HEK293 (cell line): ENCODE data around the gene ARHGAP24.

ENCODE experiments used
- CTCF ChIA-PET: fragments of 350-600 bp; formaldehyde crosslinking; extraction: SDS; loops from one replicate; lab custom pipeline; 2021; ENCODE audit warnings: antibody characterized with exemption; lab: Yijun Ruan, JAX
- POLR2A ChIA-PET: fragments of 300-600 bp; formaldehyde crosslinking; extraction: SDS; loops from one replicate; lab custom pipeline; 2020; ENCODE audit warnings: antibody characterized with exemption, inconsistent platforms; lab: Yijun Ruan, JAX
- H3K27ac ChIP-seq: fragments of 200-500 bp; sonication (Bioruptor generic); 2 replicates; pipeline ENCODE4 v1.5.1; 2014; ENCODE audit warnings: low read depth, low read length, control low read depth, inconsistent platforms; ENCODE audit errors: extremely low read depth
- H3K36me3 ChIP-seq, 2 experiments: fragments of 200-500 bp in 1 of 2; sonication (Bioruptor generic) in 1 of 2; 1 replicate in 1 of 2; 2 replicates in 1 of 2; pipeline ENCODE4 v1.5.1; 2014 to 2017; ENCODE audit warnings: inconsistent platforms in 2 of 2, low read length in 2 of 2; ENCODE audit not compliant: control insufficient read depth in 2 of 2, insufficient read depth in 1 of 2
- H3K4me1 ChIP-seq: fragments of 200-500 bp; sonication (Bioruptor generic); 2 replicates; pipeline ENCODE4 v1.5.1; 2014; ENCODE audit warnings: mild to moderate bottlenecking, low read length, inconsistent platforms; ENCODE audit not compliant: control insufficient read depth, insufficient read depth
- H3K4me3 ChIP-seq: 2 replicates; pipeline ENCODE4 v1.5.1; 2011; ENCODE audit warnings: low read depth, mild to moderate bottlenecking, control low read depth, low read length, moderate library complexity
- H3K9me3 ChIP-seq: fragments of 200-500 bp; sonication (Bioruptor generic); 2 replicates; pipeline ENCODE4 v1.5.1; 2014; ENCODE audit warnings: low read depth, low read length, inconsistent platforms; ENCODE audit not compliant: control insufficient read depth, insufficient read depth
- GFI1B ChIP-seq: fragments of 450-650 bp; formaldehyde crosslinking; IDR thresholded peaks from 2 replicates; pipeline ENCODE4 v1.5.1; 2016; ENCODE audit warnings: missing biosample characterization, missing genetic modification characterization
- GLIS2 ChIP-seq: fragments of 450-650 bp; formaldehyde crosslinking; IDR thresholded peaks from 2 replicates; pipeline ENCODE4 v1.5.1; 2016; ENCODE audit warnings: missing biosample characterization, missing genetic modification characterization
- KLF8 ChIP-seq: fragments of 450-650 bp; formaldehyde crosslinking; IDR thresholded peaks from 2 replicates; pipeline ENCODE4 v1.5.1; 2016; ENCODE audit warnings: missing biosample characterization, missing genetic modification characterization
- KLF9 ChIP-seq: fragments of 450-650 bp; formaldehyde crosslinking; IDR thresholded peaks from 2 replicates; pipeline ENCODE4 v1.5.1; 2016; ENCODE audit warnings: missing biosample characterization, missing genetic modification characterization, low read depth
- ZBTB21 ChIP-seq: fragments of 450-650 bp; formaldehyde crosslinking; IDR thresholded peaks from 2 replicates; pipeline ENCODE4 v1.5.1; 2017; ENCODE audit warnings: missing biosample characterization, missing genetic modification characterization
- ZEB2 ChIP-seq: fragments of 450-650 bp; formaldehyde crosslinking; IDR thresholded peaks from 2 replicates; pipeline ENCODE4 v1.5.1; 2016; ENCODE audit warnings: missing biosample characterization, missing genetic modification characterization
- ZNF146 ChIP-seq: fragments of 450-650 bp; formaldehyde crosslinking; IDR thresholded peaks from 2 replicates; pipeline ENCODE4 v1.5.1; 2016; ENCODE audit warnings: missing biosample characterization, missing genetic modification characterization
- ZNF157 ChIP-seq: fragments of 450-650 bp; formaldehyde crosslinking; IDR thresholded peaks from 2 replicates; pipeline ENCODE4 v1.5.1; 2016; ENCODE audit warnings: missing biosample characterization, missing genetic modification characterization
- ZNF184 ChIP-seq: fragments of 450-650 bp; IDR thresholded peaks from 2 replicates; pipeline ENCODE4 v1.5.1; 2018; ENCODE audit warnings: missing biosample characterization, mild to moderate bottlenecking, missing genetic modification characterization
- ZNF324 ChIP-seq: fragments of 450-650 bp; formaldehyde crosslinking; IDR thresholded peaks from 2 replicates; pipeline ENCODE4 v1.5.1; 2016; ENCODE audit warnings: missing biosample characterization, missing genetic modification characterization
- ZNF394 ChIP-seq: fragments of 450-650 bp; formaldehyde crosslinking; IDR thresholded peaks from 2 replicates; pipeline ENCODE4 v1.5.1; 2016; ENCODE audit warnings: missing biosample characterization, missing genetic modification characterization, mild to moderate bottlenecking, moderate library complexity, borderline replicate concordance
- ZNF423 ChIP-seq: fragments of 450-650 bp; formaldehyde crosslinking; IDR thresholded peaks from 2 replicates; pipeline ENCODE4 v1.5.1; 2016; ENCODE audit warnings: missing biosample characterization, missing genetic modification characterization
- ZNF549 ChIP-seq: fragments of 450-650 bp; IDR thresholded peaks from 2 replicates; pipeline ENCODE4 v1.5.1; 2018; ENCODE audit warnings: missing biosample characterization, missing genetic modification characterization, mild to moderate bottlenecking, inconsistent platforms, moderate library complexity
- ZNF558 ChIP-seq: fragments of 450-650 bp; formaldehyde crosslinking; IDR thresholded peaks from 2 replicates; pipeline ENCODE4 v1.5.1; 2016; ENCODE audit warnings: missing biosample characterization, missing genetic modification characterization
- ZNF561 ChIP-seq: fragments of 450-650 bp; IDR thresholded peaks from 2 replicates; pipeline ENCODE4 v1.5.1; 2018; ENCODE audit warnings: missing biosample characterization, missing genetic modification characterization, borderline replicate concordance
- ZNF610 ChIP-seq: fragments of 450-650 bp; formaldehyde crosslinking; IDR thresholded peaks from 2 replicates; pipeline ENCODE4 v1.5.1; 2016; ENCODE audit warnings: missing biosample characterization, missing genetic modification characterization, borderline replicate concordance
- ZNF658 ChIP-seq: fragments of 450-650 bp; formaldehyde crosslinking; IDR thresholded peaks from 2 replicates; pipeline ENCODE4; 2016; ENCODE audit warnings: missing biosample characterization, missing genetic modification characterization
- ZNF707 ChIP-seq: fragments of 450-650 bp; formaldehyde crosslinking; IDR thresholded peaks from 2 replicates; pipeline ENCODE4 v1.5.1; 2016; ENCODE audit warnings: missing biosample characterization, missing genetic modification characterization
- ZNF785 ChIP-seq: fragments of 450-650 bp; formaldehyde crosslinking; IDR thresholded peaks from 2 replicates; pipeline ENCODE4 v1.5.1; 2016; ENCODE audit warnings: missing biosample characterization, missing genetic modification characterization
- ZSCAN23 ChIP-seq: fragments of 450-650 bp; formaldehyde crosslinking; IDR thresholded peaks from 2 replicates; pipeline ENCODE4 v1.5.1; 2016; ENCODE audit warnings: missing biosample characterization, missing genetic modification characterization
- ZSCAN30 ChIP-seq: fragments of 450-650 bp; IDR thresholded peaks from 2 replicates; pipeline ENCODE4 v1.5.1; 2018; ENCODE audit warnings: missing biosample characterization, mild to moderate bottlenecking, missing genetic modification characterization, moderate library complexity
- TF ChIP-seq, protein P1 (sequence below): fragments of 450-650 bp; formaldehyde crosslinking; IDR thresholded peaks from 2 replicates; pipeline ENCODE4 v1.5.1; 2017; ENCODE audit warnings: missing biosample characterization, missing genetic modification characterization
- TF ChIP-seq, protein P2 (sequence below): fragments of 450-650 bp; formaldehyde crosslinking; conservative IDR thresholded peaks from 2 replicates; pipeline ENCODE4 v1.5.1; 2016; ENCODE audit warnings: low read depth, missing biosample characterization, missing genetic modification characterization
- TF ChIP-seq, protein P3 (sequence below): fragments of 450-650 bp; formaldehyde crosslinking; IDR thresholded peaks from 2 replicates; pipeline ENCODE4 v1.5.1; 2016; ENCODE audit warnings: missing biosample characterization, missing genetic modification characterization
- TF ChIP-seq, protein P4 (sequence below): fragments of 450-650 bp; formaldehyde crosslinking; IDR thresholded peaks from 2 replicates; pipeline ENCODE4 v1.5.1; 2017; ENCODE audit warnings: missing biosample characterization, missing genetic modification characterization
- TF ChIP-seq, protein P5 (sequence below): fragments of 450-650 bp; formaldehyde crosslinking; IDR thresholded peaks from 2 replicates; pipeline ENCODE4 v1.5.1; 2016; ENCODE audit warnings: missing biosample characterization, missing genetic modification characterization

Gene ARHGAP24

DNA sequence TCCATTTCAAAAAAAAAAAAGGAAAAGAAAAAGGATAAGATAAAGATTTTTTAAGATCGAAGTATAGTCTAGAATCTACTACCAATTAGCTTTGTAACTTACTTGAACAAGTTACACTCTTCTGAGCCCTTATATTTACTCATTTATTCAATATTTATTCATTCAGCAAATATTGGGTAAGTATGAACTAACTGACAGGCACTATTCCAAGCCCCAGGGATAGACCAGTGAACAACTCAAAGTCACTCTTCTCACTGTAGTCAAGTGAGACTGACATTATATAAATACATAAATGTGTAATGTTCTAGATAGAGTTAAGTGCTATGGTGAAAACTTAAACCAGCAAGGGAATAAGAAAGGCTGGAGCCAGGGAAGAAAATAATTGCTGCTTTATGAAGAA lies 131.6 kb downstream of the ARHGAP24 start:
- H3K4me1 ChIP-seq: no peaks in the 10 kb centered on the region
- no peak overlapping the region for H3K27ac ChIP-seq
- H3K36me3 ChIP-seq: no peaks in the 10 kb centered on the region
- POLR2A ChIA-PET: interaction anchor here (0.7 kb wide), 1 partner anchor 10 kb away, joined by 3 read pairs; no protein-coding TSS in a partner anchor
- CTCF ChIA-PET: no interaction called here
- H3K9me3 ChIP-seq: no peaks in the 10 kb centered on the region
- no peak for TF ChIP-seq ZNF658 (tag by site-specific recombination)
- TF ChIP-seq GFI1B (tag by site-specific recombination): no peak
- TF ChIP-seq ZNF184 (tag by site-specific recombination): no peak
- TF ChIP-seq, protein P1, sequence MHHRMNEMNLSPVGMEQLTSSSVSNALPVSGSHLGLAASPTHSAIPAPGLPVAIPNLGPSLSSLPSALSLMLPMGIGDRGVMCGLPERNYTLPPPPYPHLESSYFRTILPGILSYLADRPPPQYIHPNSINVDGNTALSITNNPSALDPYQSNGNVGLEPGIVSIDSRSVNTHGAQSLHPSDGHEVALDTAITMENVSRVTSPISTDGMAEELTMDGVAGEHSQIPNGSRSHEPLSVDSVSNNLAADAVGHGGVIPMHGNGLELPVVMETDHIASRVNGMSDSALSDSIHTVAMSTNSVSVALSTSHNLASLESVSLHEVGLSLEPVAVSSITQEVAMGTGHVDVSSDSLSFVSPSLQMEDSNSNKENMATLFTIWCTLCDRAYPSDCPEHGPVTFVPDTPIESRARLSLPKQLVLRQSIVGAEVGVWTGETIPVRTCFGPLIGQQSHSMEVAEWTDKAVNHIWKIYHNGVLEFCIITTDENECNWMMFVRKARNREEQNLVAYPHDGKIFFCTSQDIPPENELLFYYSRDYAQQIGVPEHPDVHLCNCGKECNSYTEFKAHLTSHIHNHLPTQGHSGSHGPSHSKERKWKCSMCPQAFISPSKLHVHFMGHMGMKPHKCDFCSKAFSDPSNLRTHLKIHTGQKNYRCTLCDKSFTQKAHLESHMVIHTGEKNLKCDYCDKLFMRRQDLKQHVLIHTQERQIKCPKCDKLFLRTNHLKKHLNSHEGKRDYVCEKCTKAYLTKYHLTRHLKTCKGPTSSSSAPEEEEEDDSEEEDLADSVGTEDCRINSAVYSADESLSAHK (tag by site-specific recombination): no peak
- TF ChIP-seq ZNF157 (tag by site-specific recombination): no peak
- TF ChIP-seq, protein P2, sequence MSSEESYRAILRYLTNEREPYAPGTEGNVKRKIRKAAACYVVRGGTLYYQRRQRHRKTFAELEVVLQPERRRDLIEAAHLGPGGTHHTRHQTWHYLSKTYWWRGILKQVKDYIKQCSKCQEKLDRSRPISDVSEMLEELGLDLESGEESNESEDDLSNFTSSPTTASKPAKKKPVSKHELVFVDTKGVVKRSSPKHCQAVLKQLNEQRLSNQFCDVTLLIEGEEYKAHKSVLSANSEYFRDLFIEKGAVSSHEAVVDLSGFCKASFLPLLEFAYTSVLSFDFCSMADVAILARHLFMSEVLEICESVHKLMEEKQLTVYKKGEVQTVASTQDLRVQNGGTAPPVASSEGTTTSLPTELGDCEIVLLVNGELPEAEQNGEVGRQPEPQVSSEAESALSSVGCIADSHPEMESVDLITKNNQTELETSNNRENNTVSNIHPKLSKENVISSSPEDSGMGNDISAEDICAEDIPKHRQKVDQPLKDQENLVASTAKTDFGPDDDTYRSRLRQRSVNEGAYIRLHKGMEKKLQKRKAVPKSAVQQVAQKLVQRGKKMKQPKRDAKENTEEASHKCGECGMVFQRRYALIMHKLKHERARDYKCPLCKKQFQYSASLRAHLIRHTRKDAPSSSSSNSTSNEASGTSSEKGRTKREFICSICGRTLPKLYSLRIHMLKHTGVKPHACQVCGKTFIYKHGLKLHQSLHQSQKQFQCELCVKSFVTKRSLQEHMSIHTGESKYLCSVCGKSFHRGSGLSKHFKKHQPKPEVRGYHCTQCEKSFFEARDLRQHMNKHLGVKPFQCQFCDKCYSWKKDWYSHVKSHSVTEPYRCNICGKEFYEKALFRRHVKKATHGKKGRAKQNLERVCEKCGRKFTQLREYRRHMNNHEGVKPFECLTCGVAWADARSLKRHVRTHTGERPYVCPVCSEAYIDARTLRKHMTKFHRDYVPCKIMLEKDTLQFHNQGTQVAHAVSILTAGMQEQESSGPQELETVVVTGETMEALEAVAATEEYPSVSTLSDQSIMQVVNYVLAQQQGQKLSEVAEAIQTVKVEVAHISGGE (tag by site-specific recombination): no peak
- no peak for TF ChIP-seq ZEB2 (tag by site-specific recombination)
- TF ChIP-seq ZNF561: no peak
- no peak for TF ChIP-seq ZNF146
- TF ChIP-seq, protein P3, sequence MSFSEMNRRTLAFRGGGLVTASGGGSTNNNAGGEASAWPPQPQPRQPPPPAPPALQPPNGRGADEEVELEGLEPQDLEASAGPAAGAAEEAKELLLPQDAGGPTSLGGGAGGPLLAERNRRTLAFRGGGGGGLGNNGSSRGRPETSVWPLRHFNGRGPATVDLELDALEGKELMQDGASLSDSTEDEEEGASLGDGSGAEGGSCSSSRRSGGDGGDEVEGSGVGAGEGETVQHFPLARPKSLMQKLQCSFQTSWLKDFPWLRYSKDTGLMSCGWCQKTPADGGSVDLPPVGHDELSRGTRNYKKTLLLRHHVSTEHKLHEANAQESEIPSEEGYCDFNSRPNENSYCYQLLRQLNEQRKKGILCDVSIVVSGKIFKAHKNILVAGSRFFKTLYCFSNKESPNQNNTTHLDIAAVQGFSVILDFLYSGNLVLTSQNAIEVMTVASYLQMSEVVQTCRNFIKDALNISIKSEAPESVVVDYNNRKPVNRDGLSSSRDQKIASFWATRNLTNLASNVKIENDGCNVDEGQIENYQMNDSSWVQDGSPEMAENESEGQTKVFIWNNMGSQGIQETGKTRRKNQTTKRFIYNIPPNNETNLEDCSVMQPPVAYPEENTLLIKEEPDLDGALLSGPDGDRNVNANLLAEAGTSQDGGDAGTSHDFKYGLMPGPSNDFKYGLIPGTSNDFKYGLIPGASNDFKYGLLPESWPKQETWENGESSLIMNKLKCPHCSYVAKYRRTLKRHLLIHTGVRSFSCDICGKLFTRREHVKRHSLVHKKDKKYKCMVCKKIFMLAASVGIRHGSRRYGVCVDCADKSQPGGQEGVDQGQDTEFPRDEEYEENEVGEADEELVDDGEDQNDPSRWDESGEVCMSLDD: no peak
- no peak for TF ChIP-seq ZSCAN30 (tag by site-specific recombination)
- no peak for TF ChIP-seq KLF8 (tag by site-specific recombination)
- no peak for TF ChIP-seq ZNF707 (tag by site-specific recombination)
- no peak for TF ChIP-seq ZNF785
- TF ChIP-seq, protein P4, sequence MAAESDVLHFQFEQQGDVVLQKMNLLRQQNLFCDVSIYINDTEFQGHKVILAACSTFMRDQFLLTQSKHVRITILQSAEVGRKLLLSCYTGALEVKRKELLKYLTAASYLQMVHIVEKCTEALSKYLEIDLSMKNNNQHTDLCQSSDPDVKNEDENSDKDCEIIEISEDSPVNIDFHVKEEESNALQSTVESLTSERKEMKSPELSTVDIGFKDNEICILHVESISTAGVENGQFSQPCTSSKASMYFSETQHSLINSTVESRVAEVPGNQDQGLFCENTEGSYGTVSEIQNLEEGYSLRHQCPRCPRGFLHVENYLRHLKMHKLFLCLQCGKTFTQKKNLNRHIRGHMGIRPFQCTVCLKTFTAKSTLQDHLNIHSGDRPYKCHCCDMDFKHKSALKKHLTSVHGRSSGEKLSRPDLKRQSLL: no peak
- TF ChIP-seq, all 188 proteins: peak for 0
- no peak overlapping the region for H3K4me3 ChIP-seq

DNA sequence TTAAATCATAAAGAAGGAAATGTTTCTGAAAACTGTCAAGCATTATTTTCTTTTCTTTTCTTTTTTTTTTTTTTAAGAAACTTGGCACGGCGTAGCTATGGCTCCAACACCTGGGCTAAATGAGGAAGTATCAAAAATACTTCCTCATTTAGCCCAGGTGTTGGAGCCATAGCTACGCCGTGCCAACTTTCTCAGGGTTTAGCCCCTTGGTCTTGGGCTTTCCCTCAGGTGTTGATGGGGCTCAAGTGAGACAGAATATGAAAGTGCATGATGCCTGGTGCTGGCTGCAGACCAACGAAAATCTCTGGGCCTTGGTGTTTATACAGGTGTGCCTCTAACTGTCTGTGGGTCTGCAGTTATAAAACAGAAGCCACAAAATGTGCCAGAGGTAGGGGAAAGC lies 132.7 kb downstream of the ARHGAP24 start:
- CTCF ChIA-PET: interaction anchor here (0.6 kb wide), 2 partner anchors 280 to 522 kb away, joined by 3 to 5 read pairs; no protein-coding TSS in a partner anchor
- H3K4me3 ChIP-seq: no peak overlapping the region
- POLR2A ChIA-PET: no interaction called here
- TF ChIP-seq, protein P5, sequence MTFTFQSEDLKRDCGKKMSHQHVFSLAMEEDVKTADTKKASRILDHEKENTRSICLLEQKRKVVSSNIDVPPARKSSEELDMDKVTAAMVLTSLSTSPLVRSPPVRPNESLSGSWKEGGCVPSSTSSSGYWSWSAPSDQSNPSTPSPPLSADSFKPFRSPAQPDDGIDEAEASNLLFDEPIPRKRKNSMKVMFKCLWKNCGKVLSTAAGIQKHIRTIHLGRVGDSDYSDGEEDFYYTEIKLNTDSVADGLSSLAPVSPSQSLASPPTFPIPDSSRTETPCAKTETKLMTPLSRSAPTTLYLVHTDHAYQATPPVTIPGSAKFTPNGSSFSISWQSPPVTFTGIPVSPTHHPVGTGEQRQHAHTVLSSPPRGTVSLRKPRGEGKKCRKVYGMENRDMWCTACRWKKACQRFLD: no peak
- no peak for TF ChIP-seq ZNF394
- no peak for TF ChIP-seq ZNF324 (tag by site-specific recombination)
- no peak for TF ChIP-seq ZNF610
- TF ChIP-seq GLIS2 (tag by site-specific recombination): no peak
- no peak for TF ChIP-seq ZNF558 (tag by site-specific recombination)
- no peak for TF ChIP-seq ZNF785
- no peak for TF ChIP-seq KLF9 (tag by site-specific recombination)
- no peak for TF ChIP-seq ZSCAN23
- TF ChIP-seq ZBTB21 (tag by site-specific recombination): no peak
- TF ChIP-seq ZNF549 (tag by site-specific recombination): no peak
- TF ChIP-seq ZNF423 (tag by site-specific recombination): no peak

More for the DNA sequence above, 132.7 kb downstream of the ARHGAP24 start:
- Histone ChIP-seq H3K4me1 (no peaks in the 10 kb centered on the region), H3K27ac (no peak overlapping the region), H3K9me3 (no peaks in the 10 kb centered on the region), H3K36me3 (no peaks in the 10 kb centered on the region)
